H9 (cell line): Measurements from ENCODE around the gene WDR82. TPM values are rescaled to one million over a fixed set of nuclear protein-coding genes. Genes with fewer than 3 reads are reported as not detected.

Source experiments
- DNase-seq: peaks from one replicate; pipeline ENCODE4 v3.0.0-alpha.2; 2017
- H2AFZ ChIP-seq: one replicate; pipeline ENCODE4 v1.6.1; 2013; ENCODE audit warnings: mild to moderate bottlenecking, low read length, control low read depth, moderate library complexity
- H2AK5ac ChIP-seq: 2 replicates; pipeline ENCODE4 v1.6.1; 2013; ENCODE audit warnings: low read length, control low read depth, mixed read lengths; ENCODE audit not compliant: insufficient read length
- H2BK120ac ChIP-seq: one replicate; pipeline ENCODE4 v1.6.1; 2013; ENCODE audit warnings: low read depth, mild to moderate bottlenecking, low read length, control low read depth, inconsistent platforms; ENCODE audit not compliant: poor library complexity, severe bottlenecking
- H2BK12ac ChIP-seq: 2 replicates; pipeline ENCODE4 v1.6.1; 2013; ENCODE audit warnings: low read length, control low read depth, mixed read lengths, low read depth; ENCODE audit not compliant: insufficient read length
- H2BK15ac ChIP-seq: 2 replicates; pipeline ENCODE4 v1.6.1; 2013; ENCODE audit warnings: low read depth, low read length, control low read depth
- H2BK20ac ChIP-seq: one replicate; pipeline ENCODE4 v1.6.1; 2013; ENCODE audit warnings: low read depth, mild to moderate bottlenecking, low read length, control low read depth, inconsistent platforms; ENCODE audit not compliant: poor library complexity, severe bottlenecking
- H2BK5ac ChIP-seq: 2 replicates; pipeline ENCODE4 v1.6.1; 2013; ENCODE audit warnings: low read length, control low read depth, mixed read lengths; ENCODE audit not compliant: insufficient read length
- H3K14ac ChIP-seq: 2 replicates; pipeline ENCODE4 v1.6.1; 2013; ENCODE audit warnings: low read length, control low read depth; ENCODE audit not compliant: insufficient read depth
- H3K18ac ChIP-seq: 2 replicates; pipeline ENCODE4 v1.6.1; 2013; ENCODE audit warnings: low read depth, mild to moderate bottlenecking, mixed read lengths, low read length, control low read depth; ENCODE audit not compliant: insufficient read length
- H3K23ac ChIP-seq: 2 replicates; pipeline ENCODE4 v1.6.1; 2013; ENCODE audit warnings: low read length, control low read depth, mixed read lengths, low read depth; ENCODE audit not compliant: insufficient read length
- H3K23me2 ChIP-seq: 2 replicates; pipeline ENCODE4 v1.6.1; 2013; ENCODE audit warnings: low read depth, mild to moderate bottlenecking, mixed read lengths, low read length, control low read depth; ENCODE audit not compliant: insufficient read length, poor library complexity, severe bottlenecking
- H3K27ac ChIP-seq: 2 replicates; pipeline ENCODE4 v1.5.1; 2013; ENCODE audit warnings: low read length, control low read depth, mixed read lengths, low read depth; ENCODE audit not compliant: insufficient read length
- H3K27me3 ChIP-seq: 2 replicates; pipeline ENCODE4 v1.6.1; 2013; ENCODE audit warnings: low read length, control low read depth, inconsistent platforms; ENCODE audit not compliant: insufficient read depth
- H3K4ac ChIP-seq: 2 replicates; pipeline ENCODE4 v1.6.1; 2013; ENCODE audit warnings: low read depth, mild to moderate bottlenecking, control low read depth, inconsistent platforms, low read length, moderate library complexity
- H3K4me1 ChIP-seq: 2 replicates; pipeline ENCODE4 v1.6.1; 2013; ENCODE audit warnings: low read length, control low read depth, inconsistent platforms; ENCODE audit not compliant: insufficient read depth
- H3K4me2 ChIP-seq: 2 replicates; pipeline ENCODE4 v1.6.1; 2013; ENCODE audit warnings: low read length, control low read depth, mixed read lengths; ENCODE audit not compliant: insufficient read length, insufficient read depth
- H3K56ac ChIP-seq: 2 replicates; pipeline ENCODE4 v1.6.1; 2013; ENCODE audit warnings: low read depth, mild to moderate bottlenecking, mixed read lengths, low read length, control low read depth; ENCODE audit not compliant: insufficient read length
- H3K79me1 ChIP-seq: 2 replicates; pipeline ENCODE4 v1.6.1; 2013; ENCODE audit warnings: low read depth, mild to moderate bottlenecking, moderate library complexity, low read length, control low read depth, inconsistent platforms; ENCODE audit not compliant: insufficient read depth, poor library complexity, severe bottlenecking
- H3K79me2 ChIP-seq: 2 replicates; pipeline ENCODE4 v1.6.1; 2013; ENCODE audit warnings: low read length, control low read depth, inconsistent platforms; ENCODE audit not compliant: insufficient read depth
- H3K9ac ChIP-seq: 2 replicates; pipeline ENCODE4 v1.6.1; 2013; ENCODE audit warnings: low read length, control low read depth, mixed read lengths; ENCODE audit not compliant: insufficient read length; ENCODE audit errors: extremely low read depth
- H3K9me3 ChIP-seq: one replicate; pipeline ENCODE4 v1.6.1; 2013; ENCODE audit warnings: low read depth, low read length, inconsistent platforms; ENCODE audit not compliant: control insufficient read depth
- H3T11ph ChIP-seq: one replicate; pipeline ENCODE4 v1.6.1; 2013; ENCODE audit warnings: mild to moderate bottlenecking, low read length, control low read depth, inconsistent platforms
- H4K20me1 ChIP-seq: one replicate; pipeline ENCODE4 v1.6.1; 2013; ENCODE audit not compliant: control insufficient read depth, insufficient read length, insufficient read depth
- H4K5ac ChIP-seq: 2 replicates; pipeline ENCODE4 v1.6.1; 2013; ENCODE audit warnings: low read depth, mild to moderate bottlenecking, mixed read lengths, low read length, control low read depth; ENCODE audit not compliant: insufficient read length
- H4K8ac ChIP-seq: replicated peaks from 2 replicates; pipeline ENCODE4 v1.6.1; 2013; ENCODE audit warnings: low read length, control low read depth, mixed read lengths, low read depth; ENCODE audit not compliant: insufficient read length
- H4K91ac ChIP-seq: 2 replicates; pipeline ENCODE4 v1.6.1; 2013; ENCODE audit warnings: low read depth, mild to moderate bottlenecking, moderate library complexity, mixed read lengths, low read length, control low read depth; ENCODE audit not compliant: insufficient read length
- H3K27ac Mint-ChIP-seq, 3 experiments: 2 replicates in 2 of 3; 3 replicates in 1 of 3; pipeline ENCODE4 v1.8.0; 2020 to 2021; ENCODE audit warnings: mixed read lengths in 3 of 3, mild to moderate bottlenecking in 1 of 3, moderate library complexity in 1 of 3
- H3K27me3 Mint-ChIP-seq: 2 replicates; pipeline ENCODE4 v1.8.0; 2021; ENCODE audit warnings: low read depth, mild to moderate bottlenecking, moderate library complexity, mixed read lengths
- H3K36me3 Mint-ChIP-seq, 3 experiments: 2 replicates in 2 of 3; 3 replicates in 1 of 3; pipeline ENCODE4 v1.8.0; 2020 to 2021; ENCODE audit warnings: low read depth in 3 of 3, mixed read lengths in 3 of 3; ENCODE audit not compliant: insufficient read depth in 1 of 3
- H3K4me1 Mint-ChIP-seq, 2 experiments: 2 replicates each; pipeline ENCODE4 v1.8.0; 2020; ENCODE audit warnings: mixed read lengths in 2 of 2
- H3K4me3 Mint-ChIP-seq, 2 experiments: 2 replicates in 1 of 2; 3 replicates in 1 of 2; pipeline ENCODE4 v1.8.0; 2020 to 2021; ENCODE audit warnings: mild to moderate bottlenecking in 2 of 2, mixed read lengths in 2 of 2, moderate library complexity in 1 of 2
- H3K9me3 Mint-ChIP-seq, 2 experiments: 2 replicates in 1 of 2; 3 replicates in 1 of 2; pipeline ENCODE4 v1.8.0; 2020; ENCODE audit warnings: mild to moderate bottlenecking in 2 of 2, mixed read lengths in 2 of 2, moderate library complexity in 1 of 2
- CTCF ChIP-seq: fragments of 200-600 bp; sonication (generic); conservative IDR thresholded peaks from 3 replicates; pipeline ENCODE4 v1.8.0; 2021; ENCODE audit warnings: antibody characterized with exemption, mild to moderate bottlenecking
- WGBS: extraction: QIAGEN DNeasy Blood & Tissue Kit; methylation state at CpG from one replicate; pipeline ENCODE4 v1.1.7; 2013; ENCODE audit warnings: missing lambda C conversion rate, low lambda C conversion rate, mixed read lengths; ENCODE audit not compliant: insufficient read length; ENCODE audit errors: extremely low coverage; 5-methylcytosine and 5-hydroxymethylcytosine counted together
- microRNA-seq: library from miRNA; unstranded; fragments of <30 nt; microRNA quantifications from one replicate; pipeline ENCODE4, GENCODE V29; 2020; ENCODE audit warnings: borderline microRNAs expressed
- total RNA-seq: library from RNA; stranded (reverse); gene quantifications from 2 replicates; pipeline ENCODE4 v1.2.1, GENCODE V29; 2021

WDR82 gene
- total RNA-seq, 1 experiment from 2014 or later, result 83.1 TPM

- Histone ChIP-seq H3K9me3 (no peaks in the 10 kb centered on the region), H3K4me2 (no peak overlapping the region), H3K79me1 (no peaks in the 10 kb centered on the region), H4K91ac (no peak overlapping the region), H3K23me2 (no peaks in the 10 kb centered on the region), H3K14ac (no peak overlapping the region), H2BK20ac (no peak overlapping the region), H3K79me2 (no peaks in the 10 kb centered on the region), H3T11ph (no peak overlapping the region), H2BK5ac (no peak overlapping the region), H3K4ac (no peak overlapping the region), H3K56ac (no peak overlapping the region), H3K18ac (no peak overlapping the region), H2AFZ (no peak overlapping the region), H3K9ac (no peak overlapping the region), H2BK120ac (no peak overlapping the region), H4K8ac (no peak overlapping the region), H2BK15ac (no peak overlapping the region), H3K4me1 (no peaks in the 10 kb centered on the region), H3K27ac (no peak overlapping the region), H4K20me1 (no peaks in the 10 kb centered on the region), H4K5ac (no peak overlapping the region), H2BK12ac (no peak overlapping the region), H2AK5ac (no peak overlapping the region), H3K23ac (no peak overlapping the region), H3K27me3 (no peaks in the 10 kb centered on the region)
- no peaks in the 10 kb centered on the region for H3K9me3 Mint-ChIP-seq
- no peak for TF ChIP-seq CTCF
- WGBS, result no CpG with 5 or more reads among the region's 6 CpGs
- no peaks in the 10 kb centered on the region for H3K4me1 Mint-ChIP-seq
- H3K36me3 Mint-ChIP-seq, result peaks cover 49 to 97% (median 96%) of the 10 kb centered on the region in 3 experiments; a peak in 6 of 7 replicates
- no peak overlapping the region for H3K27ac Mint-ChIP-seq
- H3K4me3 Mint-ChIP-seq, result no peak overlapping the region
- DNase-seq, result no peak
- no peaks in the 10 kb centered on the region for H3K27me3 Mint-ChIP-seq
Measured at GRCh38 chr3:52205727-52206372, 72.6 kb downstream of the WDR82 start.

Small RNA genes lying within 50 kb of the gene (microRNA-seq; reads per million reads assigned to microRNA genes)
- gene MIR135A1 (0.35 reads per million), gene MIRLET7G (19.6 reads per million, percentile 53 among the genes with 10 or more reads in this experiment)

Other genes with a start within 250 kb of the WDR82 start
- gene DUSP7, start 222.1 kb downstream of the WDR82 start, total RNA-seq, result 23.5 and 24.0 TPM in 2 replicates
- gene POC1A, start 124.2 kb downstream of the WDR82 start, total RNA-seq, result 29.0 and 29.3 TPM in 2 replicates
- gene ALAS1, start 80.5 kb downstream of the WDR82 start, total RNA-seq, result 39.1 and 40.4 TPM in 2 replicates
- gene TLR9, start 53.0 kb downstream of the WDR82 start, total RNA-seq, result not detected in 2 replicates
- gene TWF2, start 39.5 kb downstream of the WDR82 start, total RNA-seq, result 44.8 and 50.9 TPM in 2 replicates
- 6.1 and 7.4 TPM in 2 replicates for gene PPM1M, start 32.9 kb downstream of the WDR82 start, total RNA-seq
- gene GLYCTK, start 9.2 kb upstream of the WDR82 start, total RNA-seq, result 8.4 and 8.8 TPM in 2 replicates
- 2.0 and 2.3 TPM in 2 replicates for gene DNAH1, start 37.7 kb upstream of the WDR82 start, total RNA-seq
- 79.6 and 84.1 TPM in 2 replicates for gene BAP1, start 131.4 kb upstream of the WDR82 start, total RNA-seq
- 9.4 and 9.9 TPM in 2 replicates for gene PHF7, start 132.0 kb upstream of the WDR82 start, total RNA-seq
- 1.7 and 2.4 TPM in 2 replicates for gene SEMA3G, start 166.5 kb upstream of the WDR82 start, total RNA-seq
- gene TNNC1, start 175.4 kb upstream of the WDR82 start, total RNA-seq, result 5.6 and 7.7 TPM in 2 replicates
- 99.0 and 104 TPM in 2 replicates for gene NISCH, start 177.0 kb upstream of the WDR82 start, total RNA-seq
- 0.90 and 1.5 TPM in 2 replicates for gene STAB1, start 216.7 kb upstream of the WDR82 start, total RNA-seq